Transverse colon (tissue), 4 donors: ENCODE results near the gene RPL36A. TPM values are rescaled to one million over a fixed set of nuclear protein-coding genes. Genes with fewer than 3 reads are reported as not detected.

Experiments used
- DNase-seq: peaks from one replicate; pipeline ENCODE4 v3.0.0-alpha.2; 2019
- H3K27ac ChIP-seq, 4 donors: fragments of 200-600 bp; sonication (generic); 2 replicates each; pipeline ENCODE4 v1.5.1; 2016 to 2018; ENCODE audit warnings: inconsistent platforms in 4 of 4
- H3K27me3 ChIP-seq: fragments of 200-600 bp; sonication (generic); 2 replicates; pipeline ENCODE4 v1.5.1; 2017; ENCODE audit warnings: inconsistent platforms
- H3K36me3 ChIP-seq, 4 donors: fragments of 200-600 bp; sonication (generic); 2 replicates each; pipeline ENCODE4 v1.5.1; 2017 to 2019; ENCODE audit warnings: inconsistent platforms in 4 of 4
- H3K4me1 ChIP-seq, 4 donors: fragments of 200-600 bp; sonication (generic); 2 replicates each; pipeline ENCODE4 v1.5.1; 2017 to 2020; ENCODE audit warnings: inconsistent platforms in 4 of 4
- H3K4me3 ChIP-seq, 4 donors: fragments of 200-600 bp; sonication (generic); 1 replicate in 1 of 4; 2 replicates in 3 of 4; pipeline versions ENCODE4 v1.5.1 to v1.6.1; 2017 to 2019; ENCODE audit warnings: inconsistent platforms in 4 of 4
- H3K9me3 ChIP-seq, 2 donors: fragments of 200-600 bp; sonication (generic); 2 replicates each; pipeline ENCODE4 v1.5.1; 2017 to 2019; ENCODE audit warnings: inconsistent platforms in 2 of 2
- EP300 ChIP-seq: sonication (generic); formaldehyde crosslinking; IDR thresholded peaks from one replicate; pipeline ENCODE4 v1.6.1; 2017; ENCODE audit warnings: antibody characterized with exemption, low read depth
- POLR2A ChIP-seq: fragments of 450-650 bp; IDR thresholded peaks from one replicate; pipeline ENCODE4 v1.6.1; 2016; ENCODE audit warnings: antibody characterized with exemption, mild to moderate bottlenecking, moderate library complexity
- POLR2AphosphoS5 ChIP-seq, 3 donors: sonication (generic); formaldehyde crosslinking; IDR thresholded peaks; one replicate each; pipeline ENCODE4 v1.6.1; 2016; ENCODE audit warnings: antibody characterized with exemption in 3 of 3
- WGBS, 2 donors: methylation state at CpG; one replicate each; pipeline ENCODE4 v1.1.5; 2018; ENCODE audit warnings: low coverage in 1 of 2; 5-methylcytosine and 5-hydroxymethylcytosine counted together
- in situ Hi-C, 4 donors: fragments of 200-750 bp; cut with MboI; loops; one replicate each; pipeline versions ENCODE4 v1.15.0 to v1.15.1; 2017; ENCODE audit warnings: low sequenced_read_pairs in 3 of 4, low pct_ligation_motif_present in 1 of 4, low pct_unique_long_range_greater_than_20kb in 1 of 4
- intact Hi-C: fragments of 100-400 bp; cut with DNase I; formaldehyde crosslinking; loops from one replicate; pipeline ENCODE4 v1.15.1; 2023; ENCODE audit warnings: low total_unique reads
- total RNA-seq, 4 donors: library from RNA; depleted of rRNA; stranded (reverse); fragments of >200 nt; gene quantifications; one replicate each; pipeline ENCODE4 v1.1.0, GENCODE V29; 2016
- TF ChIP-seq, protein P1 (sequence below), 5 experiments: fragments of 200-600 bp in 3 of 5; fragments of 450-650 bp in 2 of 5; sonication (generic) in 3 of 5; IDR thresholded peaks; 1 replicate in 2 of 5; 2 replicates in 3 of 5; pipeline ENCODE4 v1.5.1; 2016 to 2017; ENCODE audit warnings: antibody characterized with exemption in 5 of 5, inconsistent platforms in 3 of 5, mild to moderate bottlenecking in 2 of 5, moderate library complexity in 1 of 5

RPL36A gene
- total RNA-seq, 4 donors from 2014 or later: 227 to 838 (median 617) TPM

DNA sequence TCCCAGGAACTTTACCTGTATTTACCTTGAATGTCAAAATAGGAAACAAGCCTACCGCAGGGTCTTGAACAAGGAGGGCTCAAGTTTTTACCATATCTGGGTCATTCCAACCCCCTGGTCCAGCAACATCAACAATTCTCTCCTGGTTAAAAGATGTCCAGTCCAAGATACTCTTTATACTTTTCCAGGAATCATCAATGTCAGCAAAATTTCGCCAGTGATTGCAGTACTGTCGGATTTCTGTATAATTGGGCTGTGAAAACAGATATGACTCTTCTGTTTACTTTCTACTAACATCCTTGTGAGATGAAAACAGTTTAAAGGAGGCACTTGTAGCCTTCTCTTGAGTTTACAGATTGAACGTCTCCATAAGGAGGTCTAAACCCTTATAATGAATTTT lies 7.9 kb downstream of the RPL36A start:
- H3K27me3 ChIP-seq: no peaks in the 10 kb centered on the region
- H3K4me1 ChIP-seq: no peaks in the 10 kb centered on the region
- no peak for DNase-seq
- H3K27ac ChIP-seq: no peak overlapping the region
- no peaks in the 10 kb centered on the region for H3K36me3 ChIP-seq
- TF ChIP-seq, protein P1, sequence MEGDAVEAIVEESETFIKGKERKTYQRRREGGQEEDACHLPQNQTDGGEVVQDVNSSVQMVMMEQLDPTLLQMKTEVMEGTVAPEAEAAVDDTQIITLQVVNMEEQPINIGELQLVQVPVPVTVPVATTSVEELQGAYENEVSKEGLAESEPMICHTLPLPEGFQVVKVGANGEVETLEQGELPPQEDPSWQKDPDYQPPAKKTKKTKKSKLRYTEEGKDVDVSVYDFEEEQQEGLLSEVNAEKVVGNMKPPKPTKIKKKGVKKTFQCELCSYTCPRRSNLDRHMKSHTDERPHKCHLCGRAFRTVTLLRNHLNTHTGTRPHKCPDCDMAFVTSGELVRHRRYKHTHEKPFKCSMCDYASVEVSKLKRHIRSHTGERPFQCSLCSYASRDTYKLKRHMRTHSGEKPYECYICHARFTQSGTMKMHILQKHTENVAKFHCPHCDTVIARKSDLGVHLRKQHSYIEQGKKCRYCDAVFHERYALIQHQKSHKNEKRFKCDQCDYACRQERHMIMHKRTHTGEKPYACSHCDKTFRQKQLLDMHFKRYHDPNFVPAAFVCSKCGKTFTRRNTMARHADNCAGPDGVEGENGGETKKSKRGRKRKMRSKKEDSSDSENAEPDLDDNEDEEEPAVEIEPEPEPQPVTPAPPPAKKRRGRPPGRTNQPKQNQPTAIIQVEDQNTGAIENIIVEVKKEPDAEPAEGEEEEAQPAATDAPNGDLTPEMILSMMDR (IDR thresholded peaks at IDR 0.05): no peak
- TF ChIP-seq EP300 (no peak), POLR2AphosphoS5 (IDR thresholded peaks at IDR 0.05) (no peak), POLR2A (no peak)
- in situ Hi-C loops: no loop called here
- H3K9me3 ChIP-seq: no peaks in the 10 kb centered on the region
- no peak overlapping the region for H3K4me3 ChIP-seq
- intact Hi-C loops: no loop called here
- 77% methylated on average over 4 of the region's 4 CpGs; no CpG with 5 or more reads in 1 of the 2 donors for WGBS, 2 donors

DNA sequence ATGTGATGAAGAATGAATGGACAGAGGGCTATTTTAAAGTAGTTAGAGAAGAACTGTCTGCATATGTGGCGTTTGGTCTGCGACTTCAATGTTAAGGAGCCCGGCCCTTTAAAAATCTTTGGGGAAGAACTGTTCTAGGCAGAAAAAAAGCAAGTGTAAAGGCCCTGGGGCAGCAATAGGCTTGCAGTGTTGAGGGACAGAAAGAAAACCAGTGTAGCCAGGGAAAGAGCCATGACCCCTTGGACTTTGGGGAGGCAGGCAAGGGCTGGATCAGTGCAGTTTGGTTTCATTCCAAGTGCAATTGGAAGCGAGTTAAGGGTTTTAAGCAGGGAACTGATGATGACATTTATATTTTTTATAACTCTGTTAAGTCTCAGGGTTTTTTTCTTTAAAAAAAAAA lies 9.0 kb downstream of the RPL36A start:
- Histone ChIP-seq H3K36me3 (no peaks in the 10 kb centered on the region), H3K9me3 (no peaks in the 10 kb centered on the region), H3K4me3 (no peak overlapping the region), H3K27me3 (no peaks in the 10 kb centered on the region), H3K27ac (no peak overlapping the region), H3K4me1 (no peaks in the 10 kb centered on the region)
- WGBS, 2 donors: 90% methylated on average over 4 of the region's 4 CpGs; no CpG with 5 or more reads in 1 of the 2 donors
- intact Hi-C loops: no loop called here
- in situ Hi-C loops: loop anchor here in 2 of 4 donors (25.0 kb wide), 2 partner anchors 237 to 362 kb away; no protein-coding TSS in a partner anchor
- no peak for DNase-seq
- TF ChIP-seq POLR2A: no peak
- no peak for TF ChIP-seq POLR2AphosphoS5 (IDR thresholded peaks at IDR 0.05)
- TF ChIP-seq, protein P1 (IDR thresholded peaks at IDR 0.05): no peak
- TF ChIP-seq EP300: no peak

DNA sequence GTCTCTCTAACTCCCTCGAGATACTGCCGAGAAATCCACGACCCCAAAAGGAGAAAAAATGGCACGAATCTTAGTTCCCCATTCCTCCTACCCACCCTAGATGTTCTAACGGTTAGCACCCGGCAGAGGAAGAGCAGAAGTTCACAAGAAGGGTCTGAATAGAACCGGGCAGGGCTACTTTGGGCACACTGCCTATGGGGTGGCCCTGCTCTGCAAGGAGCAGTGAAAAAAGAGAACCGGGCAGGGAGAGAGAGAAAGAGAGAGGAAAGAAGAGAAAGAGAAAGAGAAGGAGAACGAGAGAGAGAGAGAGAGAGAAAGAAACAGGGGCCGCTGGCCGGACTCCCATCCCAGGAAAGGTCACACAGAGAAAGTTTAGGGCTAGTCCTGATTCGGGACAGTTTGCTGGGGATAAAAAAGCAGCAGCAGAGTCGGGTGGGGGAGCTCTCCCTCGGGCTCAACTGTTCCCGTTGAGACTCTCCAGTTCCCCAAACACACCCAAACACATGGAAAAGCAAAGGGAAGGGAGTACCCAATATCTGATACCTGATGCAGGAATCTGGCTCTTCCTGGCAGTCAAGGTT lies 16.4 kb downstream of the RPL36A start:
- intact Hi-C loops: no loop called here
- H3K4me3 ChIP-seq: peak overlapping the region; percentile 29 to 67 (median 50)
- no peak for DNase-seq

More for the DNA sequence above, 16.4 kb downstream of the RPL36A start:
- in situ Hi-C loops: loop anchor here in 2 of 4 donors (25.0 kb wide), 2 partner anchors 230 to 355 kb away; no protein-coding TSS in a partner anchor
- Histone ChIP-seq H3K36me3 (no peaks in the 10 kb centered on the region), H3K27me3 (no peaks in the 10 kb centered on the region), H3K9me3 (no peaks in the 10 kb centered on the region), H3K27ac (peak overlapping the region; percentile 81 to 94 (median 92)), H3K4me1 (peaks cover 0 to 31% (median 2%) of the 10 kb centered on the region in 4 donors)
- 41% methylated on average over 15 of the region's 15 CpGs; no CpG with 5 or more reads in 1 of the 2 donors for WGBS, 2 donors
- TF ChIP-seq POLR2A (no peak), EP300 (no peak), POLR2AphosphoS5 (IDR thresholded peaks at IDR 0.05) (no peak)
- TF ChIP-seq, protein P1 (IDR thresholded peaks at IDR 0.05): no peak
